IMR-90 (cell line): ENCODE measurements around the gene CENPQ. TPM values are rescaled to one million over a fixed set of nuclear protein-coding genes. Genes with fewer than 3 reads are reported as not detected.

ENCODE experiments used
- ATAC-seq: fragments of 200-7000 bp; cut with Tn5 transposase; 2 replicates; pipeline ENCODE4 v1.9.1; 2020; ENCODE audit warnings: low read depth, mild to moderate bottlenecking, moderate library complexity
- BruUV-seq: library from RNA; stranded (reverse); fragments of 400-500 nt; replicated peaks from 2 replicates; lab custom pipeline; 2021; lab: Mats Ljungman, UMichigan
- CTCF ChIA-PET: fragments of 300-600 bp; formaldehyde crosslinking; extraction: SDS; loops from one replicate; lab custom pipeline; 2021; ENCODE audit warnings: antibody characterized with exemption; lab: Yijun Ruan, JAX
- POLR2A ChIA-PET: fragments of 300-600 bp; sonication (Branson Sonifier 250); formaldehyde crosslinking; loops from one replicate; lab custom pipeline; 2022; ENCODE audit warnings: antibody characterized with exemption; ENCODE audit not compliant: unreplicated experiment; lab: Charles Lee
- DNase-seq: peaks from one replicate; pipeline ENCODE4 v3.0.0; 2013
- H2AFZ ChIP-seq: replicated peaks from 2 replicates; pipeline ENCODE3; 2013; ENCODE audit warnings: low read length, mild to moderate bottlenecking; ENCODE audit not compliant: poor library complexity
- H2AK5ac ChIP-seq: 2 replicates; pipeline ENCODE4 v1.6.1; 2013; ENCODE audit warnings: low read depth, low read length, inconsistent platforms
- H2AK9ac ChIP-seq: replicated peaks from 2 replicates; pipeline ENCODE3; 2013; ENCODE audit warnings: mild to moderate bottlenecking, low read depth, low read length, moderate library complexity; ENCODE audit not compliant: poor library complexity
- H2BK120ac ChIP-seq: 2 replicates; pipeline ENCODE4 v1.6.1; 2013; ENCODE audit warnings: low read depth, low read length, inconsistent platforms
- H2BK15ac ChIP-seq: 3 replicates; pipeline ENCODE4 v1.6.1; 2013; ENCODE audit warnings: low read depth, low read length, inconsistent platforms
- H2BK20ac ChIP-seq: 2 replicates; pipeline ENCODE4 v1.6.1; 2013; ENCODE audit warnings: low read depth, mild to moderate bottlenecking, inconsistent platforms, low read length, moderate library complexity
- H2BK5ac ChIP-seq: 2 replicates; pipeline ENCODE4 v1.6.1; 2013; ENCODE audit warnings: mild to moderate bottlenecking, low read depth, low read length, inconsistent platforms; ENCODE audit not compliant: poor library complexity, severe bottlenecking
- H3K14ac ChIP-seq: replicated peaks from 2 replicates; pipeline ENCODE4 v1.6.1; 2013; ENCODE audit warnings: low read depth, low read length, inconsistent platforms
- H3K18ac ChIP-seq: 2 replicates; pipeline ENCODE4 v1.6.1; 2013; ENCODE audit warnings: low read depth, low read length, control low read depth
- H3K23ac ChIP-seq: 2 replicates; pipeline ENCODE4 v1.6.1; 2013; ENCODE audit warnings: low read depth, low read length, inconsistent platforms
- H3K27ac ChIP-seq: 2 replicates; pipeline ENCODE4 v1.5.1; 2013; ENCODE audit warnings: mild to moderate bottlenecking, control low read depth, low read length; ENCODE audit not compliant: insufficient read depth
- H3K27me3 ChIP-seq: 2 replicates; pipeline ENCODE4 v1.6.1; 2013; ENCODE audit warnings: low read length; ENCODE audit not compliant: control insufficient read depth, insufficient read depth
- H3K36me3 ChIP-seq: 2 replicates; pipeline ENCODE4 v1.6.1; 2013; ENCODE audit warnings: low read length, mixed read lengths; ENCODE audit not compliant: control insufficient read depth, insufficient read depth
- H3K4ac ChIP-seq: 2 replicates; pipeline ENCODE4 v1.6.1; 2013; ENCODE audit warnings: low read depth, low read length, inconsistent platforms
- H3K4me1 ChIP-seq: 2 replicates; pipeline ENCODE4 v1.6.1; 2013; ENCODE audit warnings: low read length, mixed read lengths; ENCODE audit not compliant: control insufficient read depth, insufficient read depth
- H3K4me2 ChIP-seq: 2 replicates; pipeline ENCODE4 v1.6.1; 2013; ENCODE audit warnings: low read depth, mild to moderate bottlenecking, control low read depth, low read length, moderate library complexity
- H3K4me3 ChIP-seq: 2 replicates; pipeline ENCODE4 v1.5.1; 2013; ENCODE audit warnings: low read depth, mild to moderate bottlenecking, control low read depth, low read length, moderate library complexity; ENCODE audit not compliant: insufficient read depth
- H3K56ac ChIP-seq: 2 replicates; pipeline ENCODE4 v1.6.1; 2013; ENCODE audit warnings: low read length, inconsistent platforms; ENCODE audit not compliant: insufficient read depth; ENCODE audit errors: extremely low read depth
- H3K79me1 ChIP-seq, 2 experiments: 2 replicates each; pipeline ENCODE4 v1.6.1; 2013; ENCODE audit warnings: low read length in 2 of 2, inconsistent platforms in 1 of 2, low read depth in 1 of 2
- H3K9ac ChIP-seq: 2 replicates; pipeline ENCODE4 v1.6.1; 2013; ENCODE audit warnings: low read depth, low read length, control low read depth
- H3K9me1 ChIP-seq: 2 replicates; pipeline ENCODE4 v1.6.1; 2013; ENCODE audit warnings: low read length, inconsistent platforms; ENCODE audit not compliant: insufficient read depth
- H3K9me3 ChIP-seq: 2 replicates; pipeline ENCODE4 v1.6.1; 2013; ENCODE audit warnings: low read length; ENCODE audit not compliant: control insufficient read depth, insufficient read depth
- H4K20me1 ChIP-seq: 2 replicates; pipeline ENCODE4 v1.6.1; 2013; ENCODE audit warnings: low read length, inconsistent platforms; ENCODE audit not compliant: insufficient read depth
- H4K5ac ChIP-seq: 2 replicates; pipeline ENCODE4 v1.6.1; 2013; ENCODE audit warnings: mild to moderate bottlenecking, low read depth, low read length, control low read depth
- H4K8ac ChIP-seq, 2 experiments: 2 replicates each; pipeline ENCODE4 v1.6.1; 2013; ENCODE audit warnings: low read depth in 2 of 2, low read length in 2 of 2, control low read depth in 1 of 2, inconsistent platforms in 1 of 2
- H4K91ac ChIP-seq: 2 replicates; pipeline ENCODE4 v1.6.1; 2013; ENCODE audit warnings: low read depth, low read length, inconsistent platforms; ENCODE audit not compliant: insufficient read depth
- BHLHE40 ChIP-seq: fragments of 150-350 bp; IDR thresholded peaks from 2 replicates; pipeline ENCODE4 v1.6.1; 2016; ENCODE audit warnings: mild to moderate bottlenecking, low read depth, low read length
- CHD1 ChIP-seq: IDR thresholded peaks from 2 replicates; pipeline ENCODE4 v1.6.1; 2012; ENCODE audit warnings: low read depth, low read length, improper control_type of control experiment
- CTCF ChIP-seq: conservative IDR thresholded peaks from 2 replicates; pipeline ENCODE4 v1.5.1; 2012; ENCODE audit warnings: mild to moderate bottlenecking, low read depth, low read length, improper control_type of control experiment
- MAFK ChIP-seq: IDR thresholded peaks from 2 replicates; pipeline ENCODE4 v1.6.1; 2012; ENCODE audit warnings: low read depth, low read length, improper control_type of control experiment
- MAZ ChIP-seq: IDR thresholded peaks from 2 replicates; pipeline ENCODE4 v1.6.1; 2012; ENCODE audit warnings: low read depth, mild to moderate bottlenecking, low read length, improper control_type of control experiment, moderate library complexity, borderline replicate concordance
- SMC3 ChIP-seq: fragments of 150-350 bp; IDR thresholded peaks from 2 replicates; pipeline ENCODE4 v1.6.1; 2016; ENCODE audit warnings: low read depth, mild to moderate bottlenecking, antibody characterized with exemption, low read length, moderate library complexity
- USF2 ChIP-seq: fragments of 150-350 bp; IDR thresholded peaks from 2 replicates; pipeline ENCODE4 v1.6.1; 2017; ENCODE audit warnings: mild to moderate bottlenecking, antibody characterized with exemption, low read length, low read depth
- WGBS, 2 experiments: methylation state at CpG; one replicate each; pipeline versions ENCODE4 v1.1.5 to v1.1.7; 2013; ENCODE audit warnings: missing lambda C conversion rate in 2 of 2; ENCODE audit not compliant: insufficient read length in 1 of 2; ENCODE audit errors: extremely low coverage in 2 of 2; 5-methylcytosine and 5-hydroxymethylcytosine counted together
- dilution Hi-C: fragments of 300-500 bp; cut with HindIII; formaldehyde crosslinking; loops from one replicate; pipeline ENCODE4 v1.14.3; 2018; ENCODE audit warnings: low sequenced_read_pairs; ENCODE audit not compliant: unreplicated experiment
- in situ Hi-C: fragments of 300-500 bp; cut with MboI; formaldehyde crosslinking; loops from 3 replicates; pipeline ENCODE4 v1.14.3; 2019; ENCODE audit warnings: low sequenced_read_pairs, inconsistent platforms, mixed read lengths
- intact Hi-C: fragments of 100-400 bp; cut with micrococcal nuclease; formaldehyde crosslinking; loops from 2 replicates; pipeline ENCODE4 v1.10.0; 2022
- polyA plus RNA-seq, 3 experiments: library from polyadenylated mRNA; depleted of rRNA; stranded (reverse); fragments of >200 nt; gene quantifications; 2 replicates each; pipeline ENCODE4 v1.2.3, GENCODE V29; 2012; ENCODE audit warnings: low replicate concordance in 1 of 3
- total RNA-seq: library from RNA; depleted of rRNA; stranded (reverse); fragments of >200 nt; gene quantifications from 2 replicates; pipeline ENCODE4 v1.2.3, GENCODE V29; 2012

CENPQ gene
- total and polyA plus RNA-seq, 2 of the 4 experiments (the other 2 are of a cell fraction): 2.2 to 3.7 TPM

GRCh38 chr6:49430866-49431265, 32.3 kb upstream of the CENPQ start:
- no peak overlapping the region for H3K4me3 ChIP-seq
- H4K8ac ChIP-seq: no peak overlapping the region
- DNase-seq (no peak), ATAC-seq (no peak)
- H3K9me3 ChIP-seq: no peaks in the 10 kb centered on the region
- H3K9ac ChIP-seq: no peak overlapping the region
- ChIA-PET CTCF (no interaction called here), POLR2A (no interaction called here)
- intact Hi-C loops: loop anchor here (2.0 kb wide), 1 partner anchor 14 kb away; no protein-coding TSS in a partner anchor
- H4K91ac ChIP-seq: no peak overlapping the region
- peaks cover 6% of the 10 kb centered on the region for H3K36me3 ChIP-seq
- H2BK5ac ChIP-seq: no peak overlapping the region
- H4K20me1 ChIP-seq: no peaks in the 10 kb centered on the region
- H3K27me3 ChIP-seq: no peaks in the 10 kb centered on the region
- BruUV-seq: no TSS peak
- H2BK20ac ChIP-seq: no peak overlapping the region
- no peak overlapping the region for H2AK5ac ChIP-seq
- H3K23ac ChIP-seq: no peak overlapping the region
- dilution Hi-C loops: no loop called here
- TF ChIP-seq MAZ: no peak
- TF ChIP-seq CTCF: no peak
- TF ChIP-seq CHD1: no peak
- TF ChIP-seq USF2: no peak
- TF ChIP-seq BHLHE40: no peak
- TF ChIP-seq MAFK: no peak
- no peak for TF ChIP-seq SMC3
- no peak overlapping the region for H3K27ac ChIP-seq
- H4K5ac ChIP-seq: no peak overlapping the region
- no CpG with 5 or more reads among the region's 1 CpG for WGBS, 2 experiments
- no peak overlapping the region for H3K4me2 ChIP-seq
- H2BK15ac ChIP-seq: no peak overlapping the region
- no peaks in the 10 kb centered on the region; the same call in 1 of the 2 replicates for H3K4me1 ChIP-seq
- no peak overlapping the region for H3K4ac ChIP-seq
- in situ Hi-C loops: no loop called here
- no peak overlapping the region for H2AK9ac ChIP-seq
- H2BK120ac ChIP-seq: no peak overlapping the region
- no peak overlapping the region for H3K56ac ChIP-seq
- H3K18ac ChIP-seq: no peak overlapping the region
- no peaks in the 10 kb centered on the region for H3K9me1 ChIP-seq
- no peak overlapping the region for H2AFZ ChIP-seq
- no peak overlapping the region for H3K14ac ChIP-seq
- no peaks in the 10 kb centered on the region for H3K79me1 ChIP-seq
